K562 (cell line): ENCODE measurements around the gene SLC30A3. TPM values are rescaled to one million over a fixed set of nuclear protein-coding genes. Genes with fewer than 3 reads are reported as not detected.

Source experiments
- CTCFL ChIP-seq: IDR thresholded peaks from 2 replicates; pipeline ENCODE4 v1.6.1; 2011; ENCODE audit warnings: borderline replicate concordance, low read depth, mild to moderate bottlenecking, moderate library complexity, low read length; ENCODE audit not compliant: insufficient read depth, poor library complexity, severe bottlenecking
- GTF2F1 ChIP-seq: IDR thresholded peaks from 2 replicates; pipeline ENCODE4 v1.6.1; 2011; ENCODE audit warnings: low read depth, low read length, improper control_type of control experiment
- MBD2 ChIP-seq: sonication (generic); IDR thresholded peaks from 2 replicates; pipeline ENCODE4 v1.6.1; 2016; ENCODE audit warnings: low read depth, borderline replicate concordance
- NFATC3 ChIP-seq: fragments of 450-650 bp; IDR thresholded peaks from 2 replicates; pipeline ENCODE4 v1.6.1; 2017; ENCODE audit warnings: mild to moderate bottlenecking
- RNF219 ChIP-seq: fragments of 250-450 bp; sonication (Bioruptor Pico); IDR thresholded peaks from 2 replicates; pipeline ENCODE4 v1.5.0; 2022; ENCODE audit warnings: mild to moderate bottlenecking
- SRSF3 ChIP-seq: fragments of 200-400 bp; formaldehyde crosslinking; IDR thresholded peaks from 2 replicates; pipeline ENCODE4 v1.6.1; 2016; ENCODE audit warnings: mild to moderate bottlenecking, low read length, moderate library complexity; ENCODE audit not compliant: insufficient read depth
- polyA plus RNA-seq, 8 experiments: library from polyadenylated mRNA; depleted of rRNA in 4 of 8; stranded (reverse) in 5 of 8; unstranded in 3 of 8; fragments of >200 nt; fragmentation: Nextera tagmentation in 2 of 8; fragmentation: Illumina TruSeq in 1 of 8; extraction: Ambion mirVana in 2 of 8; extraction: Trizol in 1 of 8; gene quantifications; 2 replicates each; pipeline versions ENCODE4 v1.2.1 to v1.2.3, GENCODE V29; 2011 to 2014; ENCODE audit warnings: inconsistent platforms in 1 of 8, missing spikeins in 1 of 8
- total RNA-seq, 7 experiments: library from RNA; depleted of rRNA in 6 of 7; stranded (reverse); fragments of >200 nt in 6 of 7; fragmentation: Illumina TruSeq in 2 of 7; extraction: Trizol in 2 of 7; gene quantifications; 2 replicates each; pipeline versions ENCODE4 v1.2.1 to v1.2.3, GENCODE V29; 2011 to 2021; ENCODE audit warnings: low replicate concordance in 1 of 7

SLC30A3 gene
- total and polyA plus RNA-seq, 9 of the 15 experiments (the other 6 are each of a cell fraction or from before 2014, with no cell fraction given): 0.03 to 2.7 (median 0.89) TPM; not detected in 1

DNA sequence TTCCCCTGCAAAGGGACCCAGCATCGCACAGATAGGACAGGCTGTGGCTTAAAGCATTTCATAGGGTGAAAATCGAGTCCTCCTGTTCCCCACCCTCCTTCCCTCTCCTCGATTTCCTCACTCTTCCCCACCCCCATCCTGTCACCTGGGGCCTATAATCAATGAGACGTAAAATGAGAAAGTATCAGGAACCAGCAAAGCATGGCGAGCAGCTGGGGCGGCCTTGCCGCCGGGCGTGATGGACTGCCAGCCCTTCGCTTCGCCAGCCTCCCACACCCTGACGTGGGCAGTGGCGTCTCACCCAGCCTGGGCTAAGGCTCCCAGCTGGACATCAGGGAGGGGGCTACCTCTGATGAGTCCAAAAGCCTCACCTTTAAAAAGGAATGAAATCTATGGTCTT lies 11.1 kb downstream of the SLC30A3 start (continued):
- TF ChIP-seq RNF219 (CRISPR knock-in tag): no peak
- no peak for TF ChIP-seq GTF2F1
- TF ChIP-seq NFATC3: no peak
- TF ChIP-seq CTCFL: no peak
- no peak for TF ChIP-seq MBD2
- TF ChIP-seq SRSF3: no peak
